ENCODE measurements around the gene MTHFD2L.

Gene MTHFD2L

GRCh38 chr4:74133786-74134499 is 24.0 kb upstream of the MTHFD2L start:
- peak; percentile 69 for DNase-seq

GRCh38 chr4:74134500-74134852 is 23.4 kb upstream of the MTHFD2L start:
- DNase-seq = no peak

GRCh38 chr4:74146581-74147129 is 11.3 kb upstream of the MTHFD2L start:
- no peak for DNase-seq

GRCh38 chr4:74148205-74148604 is 9.7 kb upstream of the MTHFD2L start:
- no peak for DNase-seq

- DNase-seq = no peak
Observed at GRCh38 chr4:74152836-74153235, 5.1 kb upstream of the MTHFD2L start.

GRCh38 chr4:74156521-74156920 is 1.4 kb upstream of the MTHFD2L start:
- DNase-seq = no peak

GRCh38 chr4:74157154-74157553 is 764 bp upstream of the MTHFD2L start:
- no peak for DNase-seq

GRCh38 chr4:74158466-74159142 is 686 bp downstream of the MTHFD2L start:
- peak; percentile 50 for DNase-seq

- DNase-seq = no peak
Observed at GRCh38 chr4:74159143-74159709, 1.3 kb downstream of the MTHFD2L start.

GRCh38 chr4:74161666-74162450 is 3.9 kb downstream of the MTHFD2L start:
- DNase-seq = no peak

- no peak for DNase-seq
Observed at GRCh38 chr4:74166135-74166534, 8.2 kb downstream of the MTHFD2L start.

- DNase-seq = no peak
Observed at GRCh38 chr4:74166818-74167217, 8.9 kb downstream of the MTHFD2L start.

- DNase-seq = no peak
Observed at GRCh38 chr4:74167585-74167984, 9.7 kb downstream of the MTHFD2L start.

GRCh38 chr4:74168841-74169240 is 10.9 kb downstream of the MTHFD2L start:
- DNase-seq = no peak

GRCh38 chr4:74173321-74173720 is 15.4 kb downstream of the MTHFD2L start:
- DNase-seq = no peak

- DNase-seq = no peak
Observed at GRCh38 chr4:74174421-74174820, 16.5 kb downstream of the MTHFD2L start.

GRCh38 chr4:74174941-74175340 is 17.0 kb downstream of the MTHFD2L start:
- DNase-seq = no peak

GRCh38 chr4:74175379-74175778 is 17.5 kb downstream of the MTHFD2L start:
- DNase-seq = no peak

GRCh38 chr4:74178798-74179197 is 20.9 kb downstream of the MTHFD2L start:
- no peak for DNase-seq

- DNase-seq = no peak
Observed at GRCh38 chr4:74181219-74181618, 23.3 kb downstream of the MTHFD2L start.

- no peak for DNase-seq
Observed at GRCh38 chr4:74188912-74189311, 31.0 kb downstream of the MTHFD2L start.

GRCh38 chr4:74189331-74190043 is 31.6 kb downstream of the MTHFD2L start:
- peak; percentile 16 for DNase-seq

- DNase-seq = no peak
Observed at GRCh38 chr4:74190332-74190731, 32.4 kb downstream of the MTHFD2L start.
